ENCODE measurements around the gene RBMS1. TPM values are rescaled to one million over a fixed set of nuclear protein-coding genes. Genes with fewer than 3 reads are reported as not detected.

The RBMS1 gene
- polyA plus RNA-seq, 1 donor from 2014 or later, result 19.2 TPM

DNA sequence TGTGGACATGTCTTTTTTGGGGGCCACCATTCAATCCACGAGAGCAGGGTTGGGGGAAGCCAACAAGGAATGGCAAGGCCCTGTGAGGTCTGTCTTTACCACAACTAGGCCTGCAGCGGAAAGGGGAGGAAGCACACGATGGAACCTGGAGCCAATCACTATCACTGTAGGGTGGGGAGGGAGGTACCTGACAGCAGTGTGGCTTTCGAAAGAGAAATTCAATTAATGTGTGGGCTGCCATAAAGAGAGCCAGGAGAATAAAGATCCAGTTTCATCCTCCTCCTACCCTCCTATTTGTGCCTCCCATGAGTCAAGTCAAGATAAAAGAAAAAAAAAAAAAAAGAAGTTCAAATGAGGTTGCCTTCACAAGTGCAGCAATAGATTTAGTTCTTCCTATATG lies 18.9 kb upstream of the RBMS1 start:
- Mint-ChIP-seq H3K4me3 (no peak overlapping the region), H3K9me3 (peaks cover 0 to 1% (median 0%) of the 10 kb centered on the region in 3 donors), H3K27ac (no peak overlapping the region), H3K4me1 (peaks cover 0 to 13% (median 6%) of the 10 kb centered on the region in 3 donors), H3K27me3 (peaks cover 6% of the 10 kb centered on the region), H3K36me3 (no peaks in the 10 kb centered on the region)

DNA sequence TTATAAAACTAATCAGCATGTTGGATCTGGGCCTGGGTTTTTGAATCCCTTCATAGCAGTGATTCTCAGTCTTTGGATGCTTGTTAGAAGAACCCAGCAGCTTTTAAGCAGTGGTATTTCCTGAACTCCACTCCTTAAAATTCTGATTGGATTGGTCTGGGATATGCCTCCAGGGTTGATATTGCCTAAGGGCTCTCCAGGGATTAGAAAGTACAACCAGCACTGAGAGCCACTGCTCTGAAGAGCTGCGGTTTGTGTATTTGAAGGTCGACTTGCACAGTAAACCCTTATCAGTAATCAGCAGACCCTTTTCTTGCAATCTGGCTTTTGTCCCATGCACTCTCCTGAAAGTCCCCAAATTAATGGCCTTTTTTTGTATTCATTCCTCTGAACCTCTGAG lies 17.0 kb upstream of the RBMS1 start:
- Mint-ChIP-seq H3K4me3 (no peak overlapping the region), H3K4me1 (peaks cover 0 to 3% (median 1%) of the 10 kb centered on the region in 3 donors), H3K36me3 (no peaks in the 10 kb centered on the region), H3K27me3 (peaks cover 8% of the 10 kb centered on the region), H3K9me3 (peaks cover 0 to 1% (median 0%) of the 10 kb centered on the region in 3 donors), H3K27ac (no peak overlapping the region)

- Mint-ChIP-seq H3K9me3 (peaks cover 0 to 1% (median 0%) of the 10 kb centered on the region in 3 donors), H3K27me3 (peaks cover 4% of the 10 kb centered on the region), H3K4me3 (no peak overlapping the region), H3K4me1 (no peaks in the 10 kb centered on the region), H3K27ac (no peak overlapping the region), H3K36me3 (no peaks in the 10 kb centered on the region)
Measured at GRCh38 chr2:160509016-160509415, 15.4 kb upstream of the RBMS1 start.

DNA sequence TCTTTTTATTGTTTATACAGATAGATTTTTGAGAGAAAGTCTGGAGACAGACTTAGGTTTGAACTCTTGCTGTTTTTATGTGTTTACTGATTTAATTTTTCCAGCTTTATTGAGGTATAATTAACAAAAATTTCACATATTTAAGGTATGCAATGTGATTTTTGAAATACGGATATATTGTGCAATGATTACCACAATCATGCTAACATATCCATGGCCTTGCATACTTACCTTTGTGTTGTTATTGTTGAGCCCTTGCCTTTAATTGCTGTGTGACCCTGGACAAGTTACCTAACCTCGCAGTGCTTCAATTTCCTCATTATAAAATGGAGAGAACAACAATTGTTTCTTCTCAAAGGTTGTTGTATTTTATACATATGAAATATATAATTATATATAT lies 13.9 kb upstream of the RBMS1 start:
- no peak overlapping the region for H3K4me3 Mint-ChIP-seq
- H3K36me3 Mint-ChIP-seq, result no peaks in the 10 kb centered on the region
- peaks cover 4% of the 10 kb centered on the region for H3K27me3 Mint-ChIP-seq
- no peak overlapping the region for H3K27ac Mint-ChIP-seq
- H3K9me3 Mint-ChIP-seq, result peaks cover 0 to 1% (median 0%) of the 10 kb centered on the region in 3 donors
- H3K4me1 Mint-ChIP-seq, result no peaks in the 10 kb centered on the region

DNA sequence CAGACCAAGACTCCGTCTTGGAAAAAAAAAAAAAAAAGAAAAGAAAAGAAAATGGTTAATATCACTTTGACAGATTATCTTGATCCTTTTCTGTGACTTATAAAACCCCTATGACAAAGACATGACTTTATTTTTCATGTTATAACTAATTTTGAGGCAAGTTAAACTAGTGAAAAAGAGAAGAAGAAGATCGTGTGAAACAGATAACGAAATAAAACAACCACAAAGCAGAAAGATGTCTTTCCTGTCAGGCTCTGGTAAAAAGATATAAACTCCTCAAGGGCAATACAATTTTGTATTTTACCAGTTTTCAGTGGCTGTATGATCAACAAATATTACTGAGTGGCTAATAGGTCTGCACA lies 13.4 kb upstream of the RBMS1 start:
- no peak overlapping the region for H3K4me3 Mint-ChIP-seq
- H3K27ac Mint-ChIP-seq, result no peak overlapping the region
- no peaks in the 10 kb centered on the region for H3K36me3 Mint-ChIP-seq
- no peaks in the 10 kb centered on the region for H3K9me3 Mint-ChIP-seq
- H3K27me3 Mint-ChIP-seq, result peaks cover 4% of the 10 kb centered on the region
- H3K4me1 Mint-ChIP-seq, result no peaks in the 10 kb centered on the region

DNA sequence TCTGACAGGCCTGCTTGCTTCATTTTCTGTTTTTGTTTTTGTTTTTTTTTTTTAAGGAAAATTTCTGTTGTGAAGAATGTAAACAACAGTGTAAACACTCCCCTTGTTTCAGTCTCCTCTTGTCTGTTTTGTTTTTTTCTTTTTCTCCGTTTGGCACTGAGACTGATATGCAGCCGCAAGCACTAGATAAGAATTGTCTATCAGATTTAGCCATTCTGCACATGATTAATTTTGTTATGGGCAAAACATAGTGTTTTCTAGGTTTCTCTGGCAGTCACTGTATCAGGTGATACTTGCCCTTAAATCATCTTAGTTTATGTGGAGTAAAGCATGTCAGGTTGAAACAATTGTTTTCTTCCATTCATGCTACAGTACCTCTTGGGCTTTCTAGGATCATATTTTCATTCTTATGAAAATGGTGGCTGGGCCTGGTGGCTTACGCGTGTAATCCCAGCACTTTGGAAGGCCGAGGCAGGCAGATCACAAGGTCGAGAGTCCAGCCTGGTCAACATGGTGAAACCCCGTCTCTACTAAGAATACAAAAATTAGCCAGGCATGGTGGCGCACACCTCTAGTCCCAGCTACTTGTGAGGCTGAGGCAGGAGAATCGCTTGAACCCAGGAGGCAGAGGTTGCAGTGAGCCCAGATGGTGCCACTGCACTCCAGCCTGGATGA lies 12.9 kb upstream of the RBMS1 start:
- H3K9me3 Mint-ChIP-seq, result no peaks in the 10 kb centered on the region
- no peak overlapping the region for H3K27ac Mint-ChIP-seq
- H3K36me3 Mint-ChIP-seq, result no peaks in the 10 kb centered on the region
- peaks cover 4% of the 10 kb centered on the region for H3K27me3 Mint-ChIP-seq
- no peak overlapping the region for H3K4me3 Mint-ChIP-seq
- H3K4me1 Mint-ChIP-seq, result no peaks in the 10 kb centered on the region

GRCh38 chr2:160505256-160505655 lies 11.6 kb upstream of the RBMS1 start:
- Mint-ChIP-seq H3K4me3 (no peak overlapping the region), H3K36me3 (no peaks in the 10 kb centered on the region), H3K4me1 (no peaks in the 10 kb centered on the region), H3K27me3 (peaks cover 4% of the 10 kb centered on the region), H3K27ac (no peak overlapping the region), H3K9me3 (no peaks in the 10 kb centered on the region)

DNA sequence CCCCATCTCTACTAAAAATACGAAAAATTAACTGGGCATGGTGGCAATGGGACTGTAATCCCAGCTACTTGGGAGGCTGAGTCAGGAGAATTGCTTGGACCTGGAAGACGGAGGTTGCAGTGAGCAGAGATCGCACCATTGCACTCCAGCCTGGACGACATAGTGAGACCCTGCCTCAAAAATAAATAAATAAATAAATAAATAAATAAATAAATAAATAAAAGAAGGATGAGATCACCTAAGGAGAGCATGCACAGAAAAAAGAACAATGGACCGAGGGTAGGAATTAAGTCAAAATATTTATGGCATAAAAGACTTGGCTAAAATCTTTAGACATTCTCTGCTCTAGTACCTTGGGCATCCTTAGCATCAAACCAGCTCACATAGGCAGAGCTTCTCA lies 8.9 kb upstream of the RBMS1 start:
- Mint-ChIP-seq H3K4me3 (no peak overlapping the region), H3K27ac (no peak overlapping the region), H3K27me3 (peaks cover 6% of the 10 kb centered on the region), H3K4me1 (no peaks in the 10 kb centered on the region), H3K36me3 (no peaks in the 10 kb centered on the region), H3K9me3 (no peaks in the 10 kb centered on the region)

DNA sequence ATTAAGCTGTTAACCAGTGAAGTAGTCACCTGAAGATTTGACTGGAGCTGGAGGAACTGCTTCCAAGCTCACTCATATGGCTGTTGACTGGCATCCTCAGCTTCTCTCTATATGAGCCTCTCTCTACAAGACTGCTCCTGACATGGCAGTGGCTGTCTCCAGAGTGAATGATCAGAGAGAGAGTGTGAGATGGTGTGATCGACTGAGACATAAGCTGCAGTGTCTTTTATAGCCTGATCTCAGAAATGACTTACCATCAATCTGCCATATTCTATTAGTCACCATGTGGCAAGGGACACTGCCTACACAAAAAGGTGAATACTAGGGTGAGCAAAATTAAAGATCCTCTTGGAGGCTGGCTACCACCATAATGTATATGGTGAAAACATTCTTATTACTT lies 7.8 kb upstream of the RBMS1 start:
- Mint-ChIP-seq H3K4me3 (no peak overlapping the region), H3K4me1 (no peaks in the 10 kb centered on the region), H3K27me3 (peaks cover 4% of the 10 kb centered on the region), H3K27ac (no peak overlapping the region), H3K36me3 (no peaks in the 10 kb centered on the region), H3K9me3 (no peaks in the 10 kb centered on the region)

DNA sequence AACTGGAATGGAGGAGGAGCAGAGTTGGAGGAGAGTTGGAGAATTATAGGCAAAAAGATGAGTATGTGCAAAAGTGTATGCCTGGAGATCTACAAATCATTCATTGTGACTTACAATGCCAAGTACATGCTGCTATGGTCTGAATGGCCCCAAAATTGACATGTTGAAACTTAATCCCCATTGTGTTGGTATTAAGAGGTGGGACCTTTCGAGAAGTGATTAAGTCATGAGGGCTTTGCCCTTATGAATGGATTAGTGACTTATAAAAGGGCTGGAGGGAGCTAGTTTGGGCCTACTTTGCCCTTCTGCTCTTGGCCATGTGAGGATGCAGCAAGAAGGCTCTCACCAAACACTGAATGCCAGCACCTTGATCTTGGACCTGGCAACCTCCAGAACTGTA lies 6.3 kb upstream of the RBMS1 start:
- H3K4me3 Mint-ChIP-seq, result no peak overlapping the region
- H3K27me3 Mint-ChIP-seq, result peaks cover 10% of the 10 kb centered on the region
- H3K36me3 Mint-ChIP-seq, result no peaks in the 10 kb centered on the region
- no peak overlapping the region for H3K27ac Mint-ChIP-seq
- no peaks in the 10 kb centered on the region for H3K9me3 Mint-ChIP-seq
- H3K4me1 Mint-ChIP-seq, result no peaks in the 10 kb centered on the region

GRCh38 chr2:160498137-160498536 lies 4.5 kb upstream of the RBMS1 start:
- Mint-ChIP-seq H3K9me3 (no peaks in the 10 kb centered on the region), H3K4me1 (peaks cover 0 to 2% (median 0%) of the 10 kb centered on the region in 3 donors), H3K27me3 (peaks cover 13% of the 10 kb centered on the region), H3K4me3 (no peak overlapping the region), H3K27ac (no peak overlapping the region), H3K36me3 (no peaks in the 10 kb centered on the region)

GRCh38 chr2:160494201-160494644 lies 616 bp upstream of the RBMS1 start:
- Mint-ChIP-seq H3K36me3 (no peaks in the 10 kb centered on the region), H3K27me3 (peaks cover 30% of the 10 kb centered on the region), H3K27ac (no peak overlapping the region), H3K9me3 (no peaks in the 10 kb centered on the region), H3K4me1 (peaks cover 2 to 6% (median 5%) of the 10 kb centered on the region in 3 donors), H3K4me3 (peak overlapping the region; percentile 63 to 83 (median 66))

GRCh38 chr2:160492401-160493226 lies 993 bp downstream of the RBMS1 start:
- H3K27me3 Mint-ChIP-seq, result peaks cover 28% of the 10 kb centered on the region
- peak overlapping the region; percentile 81 to 94 (median 86) for H3K4me3 Mint-ChIP-seq
- peaks cover 2 to 6% (median 5%) of the 10 kb centered on the region in 3 donors for H3K4me1 Mint-ChIP-seq
- H3K9me3 Mint-ChIP-seq, result no peaks in the 10 kb centered on the region
- no peak overlapping the region for H3K27ac Mint-ChIP-seq
- H3K36me3 Mint-ChIP-seq, result no peaks in the 10 kb centered on the region

GRCh38 chr2:160491911-160492371 lies 1.7 kb downstream of the RBMS1 start:
- H3K4me3 Mint-ChIP-seq, result peak overlapping the region; percentile 81 to 94 (median 86)
- H3K9me3 Mint-ChIP-seq, result no peaks in the 10 kb centered on the region
- peaks cover 28% of the 10 kb centered on the region for H3K27me3 Mint-ChIP-seq
- H3K4me1 Mint-ChIP-seq, result peaks cover 2 to 6% (median 5%) of the 10 kb centered on the region in 3 donors
- H3K27ac Mint-ChIP-seq, result peak overlapping the region in 1 of 3 donors; percentile 20
- no peaks in the 10 kb centered on the region for H3K36me3 Mint-ChIP-seq
